Measurements from ENCODE around the gene FGF22. TPM values are rescaled to one million over a fixed set of nuclear protein-coding genes. Genes with fewer than 3 reads are reported as not detected.

FGF22 gene
- polyA plus RNA-seq, 2 of the 4 experiments (the other 2 are of a cell fraction), result 0.13 to 1.0 TPM

GRCh38 chr19:610071-610800 lies 29.4 kb upstream of the FGF22 start:
- no peaks in the 10 kb centered on the region for H3K9me3 ChIP-seq
- no peak for DNase-seq (ENCODE audit: low read depth in 1 of 2, low spot score in 1 of 2)
- H3K4me1 ChIP-seq, result peaks cover 40% of the 10 kb centered on the region
- H3K4me3 ChIP-seq, result no peak overlapping the region
- H3K4me2 ChIP-seq, result peak overlapping the region; percentile 44
- H3K27ac ChIP-seq, result peak overlapping the region; percentile 72 to 86; a peak in 5 of 6 replicates
- TF ChIP-seq USF2 (IDR thresholded peaks at IDR 0.05) (no peak), HOXB13 (CRISPR knock-in tag; IDR thresholded peaks at IDR 0.05; ENCODE audit: low read depth) (peak; percentile 50; the same call in 1 of the 2 replicates)
- 76% methylated on average over 7 of the region's 38 CpGs for WGBS (ENCODE audit: missing lambda C conversion rate)
- POLR2A ChIA-PET, result no interaction called here
- peak in 1 of 2 experiments; percentile 24; a peak in 2 of 6 replicates for ATAC-seq
- CTCF ChIA-PET, result interaction anchor here (1.4 kb wide), 1 partner anchor 26 kb away, joined by 3 read pairs; no protein-coding TSS in a partner anchor
- FAIRE-seq, result no peak

DNA sequence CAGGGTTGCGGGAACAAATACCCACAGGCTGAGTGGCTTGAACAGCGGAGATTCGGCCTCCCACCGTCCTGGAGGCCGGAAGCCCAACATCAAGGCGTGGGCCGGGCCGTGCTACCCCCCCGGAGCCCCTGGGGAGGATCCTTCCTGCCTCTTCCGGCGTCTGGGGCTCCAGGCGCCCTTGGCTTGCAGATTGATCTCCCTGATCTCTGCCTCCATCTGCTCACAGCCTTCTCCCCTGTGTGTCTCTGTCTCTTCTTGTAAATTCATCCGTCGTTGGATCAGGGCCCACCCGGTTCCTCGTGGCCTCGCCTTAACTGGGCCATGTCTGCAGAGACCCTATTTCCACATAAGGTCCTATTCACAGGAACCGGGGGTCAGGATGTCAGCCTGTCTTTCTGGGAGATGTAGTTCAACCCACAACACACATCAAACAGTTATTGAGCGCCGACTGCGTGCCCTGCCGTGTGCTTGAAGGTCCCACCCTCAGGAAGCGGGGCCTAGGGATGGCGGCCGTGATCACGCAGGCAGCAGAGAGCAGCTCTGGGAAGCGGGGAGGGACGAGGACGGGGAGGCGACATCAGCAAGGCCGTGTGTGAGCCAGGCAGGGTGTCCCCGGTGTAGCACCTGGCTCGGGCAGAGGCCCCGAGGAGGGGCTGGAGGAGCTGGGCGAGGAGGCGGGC lies 28.7 kb upstream of the FGF22 start:
- H3K4me1 ChIP-seq, result peaks cover 40% of the 10 kb centered on the region
- POLR2A ChIA-PET, result interaction anchor here (0.5 kb wide), 1 partner anchor 20 kb away, joined by 5 read pairs; no protein-coding TSS in a partner anchor
- H3K27ac ChIP-seq, result peak overlapping the region; percentile 72 to 86
- WGBS (ENCODE audit: missing lambda C conversion rate), result 70% methylated on average over 36 of the region's 36 CpGs
- DNase-seq (ENCODE audit: low read depth in 1 of 2, low spot score in 1 of 2), result peak in 1 of 2 experiments; percentile 58
- FAIRE-seq, result no peak
- ATAC-seq, result peak; percentile 23 to 29; a peak in 3 of 6 replicates
- peak overlapping the region; percentile 44; the same call in 2 of the 3 replicates for H3K4me2 ChIP-seq
- H3K4me3 ChIP-seq, result no peak overlapping the region
- TF ChIP-seq NPAS2 (CRISPR knock-in tag; IDR thresholded peaks at IDR 0.05; ENCODE audit: borderline replicate concordance) (no peak), EP300 (IDR thresholded peaks at IDR 0.05) (peak in 1 of 2 experiments; percentile 31; a peak in 1 of 5 replicates), POLR2AphosphoS2 (conservative IDR thresholded peaks at IDR 0.05; ENCODE audit: low read length) (no peak), PBX3 (IDR thresholded peaks at IDR 0.05) (no peak), NR3C1 (IDR thresholded peaks at IDR 0.05) (no peak)
- CTCF ChIA-PET, result interaction anchor here (1.4 to 1.7 kb wide), 2 partner anchors 13 to 27 kb away, joined by 3 to 4 read pairs; no protein-coding TSS in a partner anchor
- no peaks in the 10 kb centered on the region for H3K9me3 ChIP-seq

DNA sequence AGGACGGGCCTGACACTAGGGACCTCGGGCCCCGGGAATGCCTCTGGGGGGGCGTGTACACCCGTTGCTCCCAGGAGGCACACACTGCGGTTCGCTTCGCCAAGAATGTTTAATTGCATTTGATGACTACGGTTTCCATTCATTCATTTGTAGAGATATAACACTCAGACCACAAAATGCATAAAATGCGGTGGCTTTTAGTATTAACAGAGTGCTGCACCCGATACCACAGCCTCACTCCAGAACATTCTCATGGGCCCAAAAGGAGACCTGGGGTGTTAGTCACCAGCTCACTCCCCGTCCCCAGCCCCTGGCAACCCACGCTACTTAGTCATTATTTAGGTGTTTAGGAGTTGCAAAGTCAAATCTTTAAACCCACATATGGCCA lies 28.2 kb upstream of the FGF22 start:
- FAIRE-seq (no peak), ATAC-seq (peak in 1 of 2 experiments; percentile 14; a peak in 3 of 6 replicates), DNase-seq (ENCODE audit: low read depth in 1 of 2, low spot score in 1 of 2) (no peak)
- peaks cover 40% of the 10 kb centered on the region for H3K4me1 ChIP-seq
- 51% methylated on average over 13 of the region's 13 CpGs for WGBS (ENCODE audit: missing lambda C conversion rate)
- no peaks in the 10 kb centered on the region for H3K9me3 ChIP-seq
- no peak overlapping the region for H3K4me3 ChIP-seq
- peak overlapping the region; percentile 44; the same call in 1 of the 3 replicates for H3K4me2 ChIP-seq
- H3K27ac ChIP-seq, result peak overlapping the region; percentile 72 to 86
- POLR2A ChIA-PET, result interaction anchor here (0.5 kb wide), 1 partner anchor 20 kb away, joined by 5 read pairs; no protein-coding TSS in a partner anchor
- CTCF ChIA-PET, result interaction anchor here (1.7 kb wide), 1 partner anchor 12 kb away, joined by 4 read pairs; no protein-coding TSS in a partner anchor
- TF ChIP-seq RFX5 (IDR thresholded peaks at IDR 0.05) (no peak), FOSL2 (IDR thresholded peaks at IDR 0.05) (no peak), FOSL2 (CRISPR knock-in tag; IDR thresholded peaks at IDR 0.05) (peak; percentile 24; the same call in 1 of the 2 replicates), TFCP2L1 (CRISPR knock-in tag; IDR thresholded peaks at IDR 0.05) (no peak)

GRCh38 chr19:612941-613340 lies 26.7 kb upstream of the FGF22 start:
- ATAC-seq, result no peak
- ChIA-PET CTCF (interaction anchor here (1.1 kb wide), 1 partner anchor 27 kb away, joined by 3 read pairs; no protein-coding TSS in a partner anchor), POLR2A (no interaction called here)
- no peak overlapping the region for H3K27ac ChIP-seq
- no peak overlapping the region for H3K4me2 ChIP-seq
- no peaks in the 10 kb centered on the region for H3K9me3 ChIP-seq
- 97% methylated on average over 33 of the region's 33 CpGs for WGBS (ENCODE audit: missing lambda C conversion rate)
- DNase-seq (ENCODE audit: low read depth in 1 of 2, low spot score in 1 of 2), result no peak
- peaks cover 40% of the 10 kb centered on the region for H3K4me1 ChIP-seq
- FAIRE-seq, result no peak
- no peak overlapping the region for H3K4me3 ChIP-seq
- no peak for TF ChIP-seq MAX (IDR thresholded peaks at IDR 0.05)
- TF ChIP-seq RNF2 (IDR thresholded peaks at IDR 0.05; ENCODE audit: borderline replicate concordance, low read depth), result no peak
- TF ChIP-seq MYC (IDR thresholded peaks at IDR 0.05; ENCODE audit: borderline replicate concordance, low read length), result no peak
- no peak for TF ChIP-seq HDAC2 (IDR thresholded peaks at IDR 0.05)
- TF ChIP-seq, protein P1, sequence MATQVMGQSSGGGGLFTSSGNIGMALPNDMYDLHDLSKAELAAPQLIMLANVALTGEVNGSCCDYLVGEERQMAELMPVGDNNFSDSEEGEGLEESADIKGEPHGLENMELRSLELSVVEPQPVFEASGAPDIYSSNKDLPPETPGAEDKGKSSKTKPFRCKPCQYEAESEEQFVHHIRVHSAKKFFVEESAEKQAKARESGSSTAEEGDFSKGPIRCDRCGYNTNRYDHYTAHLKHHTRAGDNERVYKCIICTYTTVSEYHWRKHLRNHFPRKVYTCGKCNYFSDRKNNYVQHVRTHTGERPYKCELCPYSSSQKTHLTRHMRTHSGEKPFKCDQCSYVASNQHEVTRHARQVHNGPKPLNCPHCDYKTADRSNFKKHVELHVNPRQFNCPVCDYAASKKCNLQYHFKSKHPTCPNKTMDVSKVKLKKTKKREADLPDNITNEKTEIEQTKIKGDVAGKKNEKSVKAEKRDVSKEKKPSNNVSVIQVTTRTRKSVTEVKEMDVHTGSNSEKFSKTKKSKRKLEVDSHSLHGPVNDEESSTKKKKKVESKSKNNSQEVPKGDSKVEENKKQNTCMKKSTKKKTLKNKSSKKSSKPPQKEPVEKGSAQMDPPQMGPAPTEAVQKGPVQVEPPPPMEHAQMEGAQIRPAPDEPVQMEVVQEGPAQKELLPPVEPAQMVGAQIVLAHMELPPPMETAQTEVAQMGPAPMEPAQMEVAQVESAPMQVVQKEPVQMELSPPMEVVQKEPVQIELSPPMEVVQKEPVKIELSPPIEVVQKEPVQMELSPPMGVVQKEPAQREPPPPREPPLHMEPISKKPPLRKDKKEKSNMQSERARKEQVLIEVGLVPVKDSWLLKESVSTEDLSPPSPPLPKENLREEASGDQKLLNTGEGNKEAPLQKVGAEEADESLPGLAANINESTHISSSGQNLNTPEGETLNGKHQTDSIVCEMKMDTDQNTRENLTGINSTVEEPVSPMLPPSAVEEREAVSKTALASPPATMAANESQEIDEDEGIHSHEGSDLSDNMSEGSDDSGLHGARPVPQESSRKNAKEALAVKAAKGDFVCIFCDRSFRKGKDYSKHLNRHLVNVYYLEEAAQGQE (IDR thresholded peaks at IDR 0.05), result no peak
- TF ChIP-seq CHD2 (IDR thresholded peaks at IDR 0.05; ENCODE audit: low read length, partially characterized antibody), result no peak
- TF ChIP-seq CBX2 (IDR thresholded peaks at IDR 0.05; ENCODE audit: borderline replicate concordance, low read depth), result no peak
- TF ChIP-seq NR3C1 (IDR thresholded peaks at IDR 0.05), result no peak
- no peak for TF ChIP-seq CBX8 (IDR thresholded peaks at IDR 0.05)
- TF ChIP-seq, protein P2, sequence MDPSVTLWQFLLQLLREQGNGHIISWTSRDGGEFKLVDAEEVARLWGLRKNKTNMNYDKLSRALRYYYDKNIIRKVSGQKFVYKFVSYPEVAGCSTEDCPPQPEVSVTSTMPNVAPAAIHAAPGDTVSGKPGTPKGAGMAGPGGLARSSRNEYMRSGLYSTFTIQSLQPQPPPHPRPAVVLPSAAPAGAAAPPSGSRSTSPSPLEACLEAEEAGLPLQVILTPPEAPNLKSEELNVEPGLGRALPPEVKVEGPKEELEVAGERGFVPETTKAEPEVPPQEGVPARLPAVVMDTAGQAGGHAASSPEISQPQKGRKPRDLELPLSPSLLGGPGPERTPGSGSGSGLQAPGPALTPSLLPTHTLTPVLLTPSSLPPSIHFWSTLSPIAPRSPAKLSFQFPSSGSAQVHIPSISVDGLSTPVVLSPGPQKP (IDR thresholded peaks at IDR 0.05; ENCODE audit: low read depth, low read length), result no peak
- TF ChIP-seq NFE2L2 (conservative IDR thresholded peaks at IDR 0.05; ENCODE audit: low read length), result no peak
- no peak for TF ChIP-seq SMC3 (IDR thresholded peaks at IDR 0.05)
